GM12878 (cell line): ENCODE data around the gene SPATA31C1. TPM values are rescaled to one million over a fixed set of nuclear protein-coding genes. Genes with fewer than 3 reads are reported as not detected.

Source experiments
- ATAC-seq: fragments of 200-7000 bp; cut with Tn5 transposase; 3 replicates; pipeline ENCODE4 v1.9.1; 2020; ENCODE audit warnings: mild to moderate bottlenecking, moderate library complexity
- BruUV-seq: library from RNA; stranded (reverse); fragments of 400-500 nt; replicated peaks from 2 replicates; lab custom pipeline; 2021; lab: Mats Ljungman, UMichigan
- CTCF ChIA-PET: fragments of 300-600 bp; sonication (Branson Sonifier 250); formaldehyde crosslinking; extraction: SDS; loops from one replicate; lab custom pipeline; 2021; ENCODE audit warnings: inconsistent platforms; lab: Yijun Ruan, JAX
- POLR2A ChIA-PET: fragments of 350-600 bp; formaldehyde crosslinking; extraction: SDS; loops from one replicate; lab custom pipeline; 2021; ENCODE audit warnings: inconsistent platforms; lab: Charles Lee
- RAD21 ChIA-PET: fragments of 300-600 bp; sonication (Branson Sonifier 250); formaldehyde crosslinking; loops from one replicate; lab custom pipeline; 2023; ENCODE audit warnings: antibody characterized with exemption; ENCODE audit not compliant: unreplicated experiment; lab: Charles Lee
- SMC1A ChIA-PET: fragments of 300-600 bp; sonication (Branson Sonifier 250); formaldehyde crosslinking; loops from one replicate; lab custom pipeline; 2023; ENCODE audit not compliant: unreplicated experiment, uncharacterized antibody; lab: Charles Lee
- DNase-seq: peaks from one replicate; pipeline ENCODE4 v3.0.0-alpha.2; 2011; ENCODE audit warnings: low read depth, low spot score
- FAIRE-seq: peaks from 3 replicates; lab custom pipeline; 2011; peaks lifted over from hg19 to GRCh38; lab: Jason Lieb, UNC
- H2AFZ ChIP-seq: 2 replicates; pipeline ENCODE4 v1.6.0; 2011; ENCODE audit warnings: low read depth, low read length, control low read depth; ENCODE audit not compliant: control insufficient read depth
- H3K27ac ChIP-seq: 2 replicates; pipeline ENCODE4 v1.5.1; 2011; ENCODE audit warnings: control low read depth; ENCODE audit not compliant: control insufficient read depth, insufficient read depth
- H3K27me3 ChIP-seq, 2 experiments: replicated peaks in 1 of 2; 2 replicates each; pipeline versions ENCODE4 v1.6.0 to v1.6.1; 2011; ENCODE audit warnings: low read length in 1 of 2; ENCODE audit not compliant: control insufficient read depth in 2 of 2, insufficient read depth in 2 of 2
- H3K36me3 ChIP-seq, 2 experiments: 2 replicates each; pipeline ENCODE4 v1.5.1; 2011; ENCODE audit warnings: low read length in 1 of 2; ENCODE audit not compliant: control insufficient read depth in 2 of 2, insufficient read depth in 2 of 2
- H3K4me1 ChIP-seq: 2 replicates; pipeline ENCODE4 v1.6.1; 2011; ENCODE audit warnings: mild to moderate bottlenecking, low read length, moderate library complexity, mixed read lengths; ENCODE audit not compliant: control insufficient read depth, insufficient read depth
- H3K4me2 ChIP-seq: 2 replicates; pipeline ENCODE4 v1.6.0; 2011; ENCODE audit warnings: control low read depth; ENCODE audit not compliant: control insufficient read depth, insufficient read depth
- H3K4me3 ChIP-seq: fragments of 200-600 bp; sonication (generic); 2 replicates; pipeline ENCODE4 v1.5.1; 2016
- H3K79me2 ChIP-seq: 2 replicates; pipeline ENCODE4 v1.6.0; 2011; ENCODE audit warnings: low read length; ENCODE audit not compliant: control insufficient read depth, insufficient read depth
- H3K9ac ChIP-seq: 2 replicates; pipeline ENCODE4 v1.8.0; 2011; ENCODE audit warnings: low read length, control low read depth, mixed read lengths; ENCODE audit not compliant: control insufficient read depth, insufficient read depth
- H3K9me3 ChIP-seq: replicated peaks from 3 replicates; pipeline ENCODE4 v1.5.1; 2011; ENCODE audit warnings: mild to moderate bottlenecking, low read length; ENCODE audit not compliant: control insufficient read depth, insufficient read depth
- H4K20me1 ChIP-seq: 2 replicates; pipeline ENCODE4 v1.6.0; 2011; ENCODE audit not compliant: control insufficient read depth, insufficient read depth
- BACH1 ChIP-seq: fragments of 450-650 bp; IDR thresholded peaks from 2 replicates; pipeline ENCODE4 v1.6.1; 2017; ENCODE audit warnings: mild to moderate bottlenecking, borderline replicate concordance
- ESRRA ChIP-seq: IDR thresholded peaks from 2 replicates; pipeline ENCODE4 v1.6.1; 2012; ENCODE audit warnings: mild to moderate bottlenecking, low read length, improper control_type of control experiment
- FOXM1 ChIP-seq: IDR thresholded peaks from 2 replicates; pipeline ENCODE4 v1.6.1; 2012; ENCODE audit warnings: low read depth, mild to moderate bottlenecking, inconsistent platforms, low read length, moderate library complexity
- GABPA ChIP-seq: IDR thresholded peaks from 2 replicates; pipeline ENCODE4 v1.6.1; 2014; ENCODE audit warnings: antibody characterized with exemption, low read depth, mild to moderate bottlenecking, inconsistent platforms
- NFYA ChIP-seq: IDR thresholded peaks from 2 replicates; pipeline ENCODE4 v1.6.1; 2011; ENCODE audit warnings: low read depth, mild to moderate bottlenecking, low read length, improper control_type of control experiment, borderline replicate concordance
- NFYB ChIP-seq: IDR thresholded peaks from 2 replicates; pipeline ENCODE4 v1.6.1; 2011; ENCODE audit warnings: low read depth, mild to moderate bottlenecking, low read length, improper control_type of control experiment, moderate library complexity; ENCODE audit not compliant: insufficient read depth
- ZNF622 ChIP-seq: fragments of 450-650 bp; IDR thresholded peaks from 2 replicates; pipeline ENCODE4 v1.6.1; 2017; ENCODE audit warnings: mild to moderate bottlenecking, inconsistent platforms
- WGBS: methylation state at CpG from one replicate; pipeline ENCODE4 v1.1.6; 2016; ENCODE audit warnings: low lambda C conversion rate; ENCODE audit not compliant: insufficient replicate concordance, insufficient coverage; ENCODE audit errors: missing lambda C conversion rate; 5-methylcytosine and 5-hydroxymethylcytosine counted together
- in situ Hi-C: fragments of 300-500 bp; cut with MboI; formaldehyde crosslinking; loops from 9 replicates; pipeline ENCODE4 v1.14.3; 2018; ENCODE audit warnings: mixed read lengths
- intact Hi-C: fragments of 100-400 bp; cut with micrococcal nuclease; formaldehyde crosslinking; loops from one replicate; pipeline ENCODE4 v1.14.2; 2022; ENCODE audit not compliant: unreplicated experiment
- polyA plus RNA-seq, 11 experiments: library from polyadenylated mRNA; depleted of rRNA in 4 of 11; unstranded in 6 of 11; stranded (reverse) in 5 of 11; fragments of >200 nt; fragmentation: Nextera tagmentation in 4 of 11; fragmentation: Illumina TruSeq in 1 of 11; extraction: Ambion mirVana in 4 of 11; extraction: Trizol in 1 of 11; gene quantifications; 1 replicate in 1 of 11; 2 replicates in 10 of 11; pipeline versions ENCODE4 v1.2.1 to v1.2.3, GENCODE V29; 2011 to 2016; ENCODE audit warnings: inconsistent platforms in 2 of 11, missing spikeins in 2 of 11, low read depth in 1 of 11
- total RNA-seq, 4 experiments: library from RNA; depleted of rRNA in 3 of 4; stranded (reverse); fragments of >200 nt in 3 of 4; fragmentation: Illumina TruSeq in 1 of 4; extraction: Trizol in 1 of 4; gene quantifications; 2 replicates each; pipeline versions ENCODE4 v1.2.1 to v1.2.3, GENCODE V29; 2013 to 2021
- TF ChIP-seq, protein P1 (sequence below): fragments of 150-350 bp; IDR thresholded peaks from 2 replicates; pipeline ENCODE4 v1.6.1; 2016; ENCODE audit warnings: low read depth, low read length

Gene SPATA31C1
- total and polyA plus RNA-seq, 10 of the 15 experiments (the other 5 are each of a cell fraction or from before 2014, with no cell fraction given) = not detected

DNA sequence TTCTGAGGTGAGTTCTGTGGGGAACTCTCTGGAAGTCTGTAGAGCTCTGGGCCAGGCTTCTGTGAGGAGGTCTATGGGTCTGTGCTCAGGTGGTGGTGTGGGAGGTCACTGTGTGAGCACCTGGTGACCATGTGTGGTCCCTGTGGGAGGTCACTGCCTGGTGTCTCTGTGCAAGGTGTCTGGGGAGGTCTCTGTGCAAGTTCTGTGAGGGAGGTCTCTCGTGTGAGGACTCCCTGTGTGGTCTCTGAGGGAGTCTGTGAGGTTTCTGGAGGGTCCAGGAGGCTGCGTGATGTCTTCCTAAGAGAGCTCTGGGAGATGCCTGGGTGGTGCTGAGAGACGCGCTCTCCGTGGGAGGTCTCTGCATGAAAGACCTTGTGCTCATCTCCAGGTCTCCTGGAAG is 41.1 kb upstream of the SPATA31C1 start:
- Histone ChIP-seq H3K36me3 (no peaks in the 10 kb centered on the region), H3K27ac (no peak overlapping the region), H4K20me1 (no peaks in the 10 kb centered on the region), H3K9ac (no peak overlapping the region), H2AFZ (no peak overlapping the region), H3K4me3 (no peak overlapping the region), H3K9me3 (no peaks in the 10 kb centered on the region), H3K4me1 (no peaks in the 10 kb centered on the region), H3K79me2 (no peaks in the 10 kb centered on the region), H3K27me3 (no peaks in the 10 kb centered on the region), H3K4me2 (no peak overlapping the region)
- intact Hi-C loops = no loop called here
- WGBS = 38% methylated on average over 5 of the region's 5 CpGs
- TF ChIP-seq NFYA = no peak
- TF ChIP-seq, protein P1, sequence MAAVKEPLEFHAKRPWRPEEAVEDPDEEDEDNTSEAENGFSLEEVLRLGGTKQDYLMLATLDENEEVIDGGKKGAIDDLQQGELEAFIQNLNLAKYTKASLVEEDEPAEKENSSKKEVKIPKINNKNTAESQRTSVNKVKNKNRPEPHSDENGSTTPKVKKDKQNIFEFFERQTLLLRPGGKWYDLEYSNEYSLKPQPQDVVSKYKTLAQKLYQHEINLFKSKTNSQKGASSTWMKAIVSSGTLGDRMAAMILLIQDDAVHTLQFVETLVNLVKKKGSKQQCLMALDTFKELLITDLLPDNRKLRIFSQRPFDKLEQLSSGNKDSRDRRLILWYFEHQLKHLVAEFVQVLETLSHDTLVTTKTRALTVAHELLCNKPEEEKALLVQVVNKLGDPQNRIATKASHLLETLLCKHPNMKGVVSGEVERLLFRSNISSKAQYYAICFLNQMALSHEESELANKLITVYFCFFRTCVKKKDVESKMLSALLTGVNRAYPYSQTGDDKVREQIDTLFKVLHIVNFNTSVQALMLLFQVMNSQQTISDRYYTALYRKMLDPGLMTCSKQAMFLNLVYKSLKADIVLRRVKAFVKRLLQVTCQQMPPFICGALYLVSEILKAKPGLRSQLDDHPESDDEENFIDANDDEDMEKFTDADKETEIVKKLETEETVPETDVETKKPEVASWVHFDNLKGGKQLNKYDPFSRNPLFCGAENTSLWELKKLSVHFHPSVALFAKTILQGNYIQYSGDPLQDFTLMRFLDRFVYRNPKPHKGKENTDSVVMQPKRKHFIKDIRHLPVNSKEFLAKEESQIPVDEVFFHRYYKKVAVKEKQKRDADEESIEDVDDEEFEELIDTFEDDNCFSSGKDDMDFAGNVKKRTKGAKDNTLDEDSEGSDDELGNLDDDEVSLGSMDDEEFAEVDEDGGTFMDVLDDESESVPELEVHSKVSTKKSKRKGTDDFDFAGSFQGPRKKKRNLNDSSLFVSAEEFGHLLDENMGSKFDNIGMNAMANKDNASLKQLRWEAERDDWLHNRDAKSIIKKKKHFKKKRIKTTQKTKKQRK = no peak
- TF ChIP-seq FOXM1 = no peak
- no peak for TF ChIP-seq ZNF622
- no peak for TF ChIP-seq ESRRA
- no peak for TF ChIP-seq NFYB
- no peak for TF ChIP-seq BACH1
- TF ChIP-seq GABPA = no peak
- CTCF ChIA-PET = no interaction called here
- FAIRE-seq (no peak), DNase-seq (no peak), ATAC-seq (no peak)
- BruUV-seq = no TSS peak
- POLR2A ChIA-PET = no interaction called here
- SMC1A ChIA-PET = no interaction called here
- RAD21 ChIA-PET = no interaction called here
- in situ Hi-C loops = no loop called here
